Liver (tissue), 9 donors: ENCODE measurements around the gene GIPC2. TPM values are rescaled to one million over a fixed set of nuclear protein-coding genes. Genes with fewer than 3 reads are reported as not detected.
A peak's percentile ranks its signal among the peaks of the same experiment; 100 is the strongest.

Experiments used
- DNase-seq: peaks from one replicate; pipeline ENCODE4 v3.0.0-alpha.2; 2017; ENCODE audit warnings: low spot score
- H3K27ac ChIP-seq, 2 donors: one replicate each; pipeline ENCODE4 v1.7.0; 2013; ENCODE audit warnings: inconsistent platforms in 2 of 2, low read length in 2 of 2, control low read depth in 1 of 2, low read depth in 1 of 2, mild to moderate bottlenecking in 1 of 2
- H3K27me3 ChIP-seq, 4 donors: one replicate each; pipeline versions ENCODE4 v1.6.1 to v1.7.0; 2013; ENCODE audit warnings: low read length in 3 of 4, inconsistent platforms in 1 of 4, mild to moderate bottlenecking in 1 of 4, moderate library complexity in 1 of 4; ENCODE audit not compliant: control insufficient read depth in 4 of 4, insufficient read depth in 4 of 4
- H3K36me3 ChIP-seq, 4 donors: one replicate each; pipeline versions ENCODE4 v1.6.1 to v1.7.0; 2013; ENCODE audit warnings: low read length in 3 of 4, mild to moderate bottlenecking in 3 of 4, low read depth in 1 of 4, moderate library complexity in 1 of 4; ENCODE audit not compliant: control insufficient read depth in 4 of 4, insufficient read depth in 3 of 4
- H3K4me1 ChIP-seq, 4 donors: one replicate each; pipeline versions ENCODE4 v1.6.1 to v1.7.0; 2013; ENCODE audit warnings: low read length in 3 of 4, mild to moderate bottlenecking in 3 of 4, moderate library complexity in 1 of 4; ENCODE audit not compliant: control insufficient read depth in 4 of 4, insufficient read depth in 4 of 4
- H3K4me3 ChIP-seq, 3 donors: one replicate each; pipeline versions ENCODE4 v1.6.1 to v1.7.0; 2013; ENCODE audit warnings: low read length in 3 of 3, control low read depth in 1 of 3, low read depth in 1 of 3, mild to moderate bottlenecking in 1 of 3
- H3K9ac ChIP-seq, 2 donors: one replicate each; pipeline ENCODE4 v1.7.0; 2013; ENCODE audit warnings: low read length in 2 of 2, mild to moderate bottlenecking in 2 of 2, moderate library complexity in 2 of 2, control low read depth in 1 of 2, low read depth in 1 of 2
- H3K9me3 ChIP-seq, 4 donors: one replicate each; pipeline versions ENCODE4 v1.6.1 to v1.7.0; 2013; ENCODE audit warnings: low read length in 3 of 4; ENCODE audit not compliant: control insufficient read depth in 4 of 4
- EGR1 ChIP-seq, 2 donors: IDR thresholded peaks; 2 replicates each; pipeline ENCODE4 v1.6.1; 2016 to 2018; ENCODE audit warnings: antibody characterized with exemption in 2 of 2, low read depth in 2 of 2
- FOXA1 ChIP-seq: IDR thresholded peaks from 2 replicates; pipeline ENCODE4 v1.6.1; 2016; ENCODE audit warnings: antibody characterized with exemption
- FOXA2 ChIP-seq: IDR thresholded peaks from 2 replicates; pipeline ENCODE4 v1.6.1; 2016; ENCODE audit warnings: antibody characterized with exemption
- GABPA ChIP-seq, 2 donors: IDR thresholded peaks in 1 of 2; conservative IDR thresholded peaks in 1 of 2; 2 replicates each; pipeline ENCODE4 v1.6.1; 2016; ENCODE audit warnings: antibody characterized with exemption in 2 of 2, mild to moderate bottlenecking in 1 of 2, moderate library complexity in 1 of 2
- HNF4A ChIP-seq, 2 donors: conservative IDR thresholded peaks; 2 replicates each; pipeline ENCODE4 v1.6.1; 2016; ENCODE audit warnings: antibody characterized with exemption in 2 of 2, mild to moderate bottlenecking in 2 of 2
- HNF4G ChIP-seq: IDR thresholded peaks from 2 replicates; pipeline ENCODE4 v1.6.1; 2016; ENCODE audit warnings: antibody characterized with exemption
- JUND ChIP-seq, 2 donors: IDR thresholded peaks; 2 replicates each; pipeline ENCODE4 v1.6.1; 2016; ENCODE audit warnings: antibody characterized with exemption in 2 of 2
- NR2F2 ChIP-seq: IDR thresholded peaks from 2 replicates; pipeline ENCODE4 v1.6.1; 2016; ENCODE audit warnings: antibody characterized with exemption
- RAD21 ChIP-seq, 2 donors: IDR thresholded peaks; 2 replicates each; pipeline ENCODE4 v1.6.1; 2016; ENCODE audit warnings: antibody characterized with exemption in 2 of 2, mild to moderate bottlenecking in 2 of 2
- RXRA ChIP-seq, 2 donors: IDR thresholded peaks; 2 replicates each; pipeline ENCODE4 v1.6.1; 2017 to 2018; ENCODE audit warnings: antibody characterized with exemption in 2 of 2, mild to moderate bottlenecking in 1 of 2
- TAF1 ChIP-seq: conservative IDR thresholded peaks from 2 replicates; pipeline ENCODE4 v1.6.1; 2016; ENCODE audit warnings: antibody characterized with exemption, mild to moderate bottlenecking
- YY1 ChIP-seq: IDR thresholded peaks from 2 replicates; pipeline ENCODE4 v1.6.1; 2016; ENCODE audit warnings: antibody characterized with exemption, mild to moderate bottlenecking
- WGBS: extraction: QIAGEN DNeasy Blood & Tissue Kit; methylation state at CpG from one replicate; pipeline ENCODE4 v1.1.7; 2013; 5-methylcytosine and 5-hydroxymethylcytosine counted together
- polyA plus RNA-seq, 2 donors: library from polyadenylated mRNA; stranded (reverse) in 1 of 2; unstranded in 1 of 2; fragments of 200-250 nt in 1 of 2; fragments of >200 nt in 1 of 2; fragmentation: Nextera tagmentation in 1 of 2; extraction: Ambion mirVana in 1 of 2; gene quantifications; one replicate each; pipeline versions ENCODE4 v1.2.1 to v1.2.3, GENCODE V29; 2013 to 2015
- total RNA-seq, 2 donors: library from RNA; depleted of rRNA; stranded (reverse); fragments of >200 nt; gene quantifications; one replicate each; pipeline ENCODE4 v1.2.3, GENCODE V29; 2014
- TF ChIP-seq, protein P1 (sequence below): IDR thresholded peaks from 2 replicates; pipeline ENCODE4 v1.6.1; 2016; ENCODE audit warnings: antibody characterized with exemption
- TF ChIP-seq, protein P2 (sequence below): IDR thresholded peaks from 2 replicates; pipeline ENCODE4 v1.6.1; 2016; ENCODE audit warnings: antibody characterized with exemption
- donor health status: healthy.
- donor health status: healthy.
- donor health status: healthy.
- donor health status: healthy.
- donor health status: healthy.

The GIPC2 gene
- total and polyA plus RNA-seq, 4 donors: 3.7 to 10.9 (median 6.4) TPM

DNA sequence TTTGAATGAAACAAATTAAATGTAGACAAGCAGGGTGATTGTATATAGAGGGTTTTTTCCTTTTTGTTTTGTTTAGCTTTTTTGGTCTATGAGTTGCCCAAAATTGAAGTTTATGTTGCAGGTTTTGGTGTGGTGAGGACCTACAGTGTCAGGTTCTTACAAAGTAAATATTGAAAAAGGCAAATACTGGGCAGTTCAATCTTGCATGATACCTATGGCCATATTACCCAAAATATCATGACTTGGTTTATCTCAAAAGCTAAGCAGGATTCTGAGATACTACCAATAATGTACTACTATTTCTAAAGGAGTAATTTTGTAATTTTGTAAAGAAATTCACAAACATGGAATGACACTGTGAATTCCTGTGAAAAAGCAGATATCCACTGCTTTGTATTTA is 39.2 kb upstream of the GIPC2 start:
- Histone ChIP-seq H3K36me3 (no peaks in the 10 kb centered on the region), H3K27me3 (no peaks in the 10 kb centered on the region), H3K9me3 (no peaks in the 10 kb centered on the region), H3K27ac (peak overlapping the region; percentile 97 to 99), H3K4me3 (peak overlapping the region; percentile 42 to 84 (median 75)), H3K4me1 (peaks cover 2 to 18% (median 13%) of the 10 kb centered on the region in 4 donors), H3K9ac (peak overlapping the region; percentile 97 to 100)
- no peak for TF ChIP-seq TAF1
- TF ChIP-seq GABPA (IDR thresholded peaks at IDR 0.05 in 1 of 2, conservative IDR thresholded peaks at IDR 0.05 in 1 of 2): no peak
- peak; percentile 74 for TF ChIP-seq FOXA2
- no peak for TF ChIP-seq HNF4G
- no peak for DNase-seq

DNA sequence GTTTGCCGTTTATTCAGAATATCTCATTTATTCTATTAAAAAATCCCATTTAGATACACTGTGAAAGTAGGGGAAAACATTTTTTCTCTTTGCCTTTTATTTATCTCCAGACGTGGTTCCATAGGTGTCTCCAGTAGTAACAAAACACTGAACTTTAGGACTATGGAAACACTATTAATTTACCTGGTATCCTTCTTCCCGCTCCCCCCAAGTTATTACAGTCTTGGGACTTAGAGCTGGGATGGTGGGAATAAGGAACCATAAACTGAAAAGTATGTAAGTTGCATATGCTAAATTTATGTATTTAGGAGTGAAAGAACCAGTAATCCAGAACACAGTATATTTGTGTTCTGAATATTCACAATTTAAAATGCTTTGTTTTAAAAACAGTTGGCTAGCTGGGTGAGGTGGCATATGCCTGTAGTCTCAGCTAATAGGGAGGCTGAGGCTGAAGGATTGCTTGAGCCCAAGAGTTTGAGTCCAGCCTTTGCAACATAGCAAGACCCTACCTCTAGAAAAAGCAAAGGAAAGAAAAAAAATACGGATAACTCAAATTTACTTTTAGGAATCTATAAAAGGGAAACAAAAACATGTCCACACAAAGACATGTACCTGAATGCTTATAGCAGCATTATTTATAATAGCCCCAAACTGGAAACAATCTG is 38.0 kb upstream of the GIPC2 start:
- WGBS: 89% methylated on average over 4 of the region's 4 CpGs
- Histone ChIP-seq H3K9ac (no peak overlapping the region), H3K4me3 (no peak overlapping the region), H3K27ac (no peak overlapping the region), H3K9me3 (no peaks in the 10 kb centered on the region), H3K36me3 (peaks cover 0 to under 1% (median 0%) of the 10 kb centered on the region in 4 donors), H3K27me3 (no peaks in the 10 kb centered on the region), H3K4me1 (peaks cover 2 to 18% (median 13%) of the 10 kb centered on the region in 4 donors)
- TF ChIP-seq FOXA2 (no peak), RXRA (IDR thresholded peaks at IDR 0.05) (no peak), NR2F2 (no peak), RAD21 (IDR thresholded peaks at IDR 0.05) (no peak)
- TF ChIP-seq, protein P1, sequence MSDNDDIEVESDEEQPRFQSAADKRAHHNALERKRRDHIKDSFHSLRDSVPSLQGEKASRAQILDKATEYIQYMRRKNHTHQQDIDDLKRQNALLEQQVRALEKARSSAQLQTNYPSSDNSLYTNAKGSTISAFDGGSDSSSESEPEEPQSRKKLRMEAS: no peak
- TF ChIP-seq, protein P2, sequence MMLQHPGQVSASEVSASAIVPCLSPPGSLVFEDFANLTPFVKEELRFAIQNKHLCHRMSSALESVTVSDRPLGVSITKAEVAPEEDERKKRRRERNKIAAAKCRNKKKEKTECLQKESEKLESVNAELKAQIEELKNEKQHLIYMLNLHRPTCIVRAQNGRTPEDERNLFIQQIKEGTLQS: no peak
- DNase-seq: no peak

DNA sequence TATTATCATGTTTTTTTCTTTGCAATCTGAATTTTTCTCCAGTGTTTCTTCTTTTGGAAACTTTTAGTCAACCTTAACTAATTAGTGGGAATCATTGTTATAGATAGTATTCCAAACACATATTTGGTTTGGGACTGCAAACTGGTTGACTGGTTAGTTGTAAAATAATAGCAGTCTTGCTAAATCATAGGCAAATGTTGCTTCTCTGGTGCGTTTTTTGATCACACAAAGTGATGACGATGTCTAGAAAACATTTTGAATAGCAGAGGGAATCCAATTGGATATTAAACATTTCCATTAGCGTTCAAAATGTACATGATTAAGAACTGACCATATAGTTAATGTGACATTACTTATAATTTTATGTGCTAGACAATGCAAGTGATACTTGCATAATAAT is 36.5 kb upstream of the GIPC2 start:
- Histone ChIP-seq H3K27me3 (no peaks in the 10 kb centered on the region), H3K9me3 (no peaks in the 10 kb centered on the region), H3K27ac (no peak overlapping the region), H3K36me3 (peaks cover 1 to 6% (median 4%) of the 10 kb centered on the region in 4 donors), H3K4me1 (peaks cover 2 to 14% (median 10%) of the 10 kb centered on the region in 4 donors), H3K9ac (no peak overlapping the region), H3K4me3 (no peak overlapping the region)
- no peak for TF ChIP-seq FOXA2
- TF ChIP-seq EGR1 (IDR thresholded peaks at IDR 0.05; ENCODE audit: low read depth in 2 of 2): no peak
- TF ChIP-seq HNF4G: no peak
- TF ChIP-seq FOXA1: no peak
- no peak for TF ChIP-seq TAF1
- TF ChIP-seq RAD21 (IDR thresholded peaks at IDR 0.05): no peak
- TF ChIP-seq HNF4A (conservative IDR thresholded peaks at IDR 0.05): no peak
- TF ChIP-seq YY1: no peak
- TF ChIP-seq GABPA (IDR thresholded peaks at IDR 0.05 in 1 of 2, conservative IDR thresholded peaks at IDR 0.05 in 1 of 2): no peak
- no peak for TF ChIP-seq RXRA (IDR thresholded peaks at IDR 0.05)
- TF ChIP-seq, protein P2: no peak
- no peak for TF ChIP-seq JUND (IDR thresholded peaks at IDR 0.05)
- no peak for DNase-seq
- 86% methylated on average over 3 of the region's 3 CpGs for WGBS
